Fibroblast of peridontal ligament (primary cell): ENCODE data around the gene TTC9B.
"Not testable (repeated sequence)": the region's sequence is repeated elsewhere in the genome, so short reads cannot be mapped to it uniquely, and the experiment has no call there.

Source experiments
- DNase-seq: peaks from one replicate; pipeline ENCODE4 v3.0.0-alpha.2; 2010; ENCODE audit errors: extremely low read depth

Gene TTC9B

DNA sequence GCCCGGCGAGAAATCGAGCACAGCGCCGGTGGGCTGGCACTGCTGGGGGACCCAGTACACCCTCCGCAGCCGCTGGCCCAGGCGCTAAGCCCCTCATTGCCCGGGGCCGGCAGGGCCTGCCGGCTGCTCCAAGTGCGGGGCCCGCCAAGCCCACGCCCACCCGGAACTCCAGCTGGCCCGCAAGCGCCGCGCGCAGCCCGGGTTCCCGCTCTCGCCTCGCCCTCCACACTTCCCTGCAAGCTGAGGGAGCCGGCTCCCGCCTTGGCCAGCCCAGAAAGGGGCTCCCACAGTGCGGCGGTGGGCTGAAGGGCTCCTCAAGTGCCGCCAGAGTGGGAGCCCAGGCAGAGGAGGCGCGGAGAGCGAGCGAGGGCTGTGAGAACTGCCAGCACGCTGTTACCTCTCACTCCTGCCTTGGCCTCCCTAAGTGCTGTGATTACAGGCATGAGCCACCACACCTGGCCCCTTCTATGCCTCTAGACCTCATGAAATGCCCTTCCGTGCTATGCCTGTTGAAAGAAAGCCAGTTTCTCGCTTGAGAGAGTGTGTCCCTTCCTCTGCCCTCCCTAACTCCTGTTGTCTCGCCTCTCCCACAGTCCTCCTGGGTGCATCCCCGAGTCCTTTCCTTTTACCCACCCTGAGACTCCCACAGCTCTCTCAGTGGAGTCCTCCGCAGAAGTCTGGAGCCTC lies 47.7 kb downstream of the TTC9B start:
- not testable (repeated sequence) for DNase-seq

- DNase-seq: not testable (repeated sequence)
Observed at GRCh38 chr19:40169482-40170302, 48.5 kb downstream of the TTC9B start.
